ENCODE results near the gene CACNA1E.

The CACNA1E gene

DNA sequence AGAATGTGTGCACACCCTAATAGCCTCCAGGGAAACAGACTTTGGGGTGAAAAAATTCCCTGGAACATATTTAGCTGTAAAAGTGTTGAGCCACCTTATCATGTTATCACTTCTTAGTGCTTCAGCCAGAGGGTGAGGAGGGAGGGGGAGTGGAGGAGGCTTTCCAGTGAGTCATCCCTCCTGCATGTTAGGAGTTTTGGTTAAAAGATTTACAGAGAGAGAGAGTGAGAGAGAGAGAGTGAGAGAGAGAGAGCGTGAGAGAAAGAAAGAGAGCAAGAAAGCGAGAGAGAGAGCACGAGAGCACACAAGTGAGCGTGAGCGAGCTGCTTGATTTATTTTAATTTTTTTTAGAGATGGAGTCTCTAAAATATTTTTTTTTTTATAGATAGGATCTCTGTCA lies 13.5 kb upstream of the CACNA1E start:
- no peak overlapping the region for H3K27ac ChIP-seq
- TF ChIP-seq, protein P1, sequence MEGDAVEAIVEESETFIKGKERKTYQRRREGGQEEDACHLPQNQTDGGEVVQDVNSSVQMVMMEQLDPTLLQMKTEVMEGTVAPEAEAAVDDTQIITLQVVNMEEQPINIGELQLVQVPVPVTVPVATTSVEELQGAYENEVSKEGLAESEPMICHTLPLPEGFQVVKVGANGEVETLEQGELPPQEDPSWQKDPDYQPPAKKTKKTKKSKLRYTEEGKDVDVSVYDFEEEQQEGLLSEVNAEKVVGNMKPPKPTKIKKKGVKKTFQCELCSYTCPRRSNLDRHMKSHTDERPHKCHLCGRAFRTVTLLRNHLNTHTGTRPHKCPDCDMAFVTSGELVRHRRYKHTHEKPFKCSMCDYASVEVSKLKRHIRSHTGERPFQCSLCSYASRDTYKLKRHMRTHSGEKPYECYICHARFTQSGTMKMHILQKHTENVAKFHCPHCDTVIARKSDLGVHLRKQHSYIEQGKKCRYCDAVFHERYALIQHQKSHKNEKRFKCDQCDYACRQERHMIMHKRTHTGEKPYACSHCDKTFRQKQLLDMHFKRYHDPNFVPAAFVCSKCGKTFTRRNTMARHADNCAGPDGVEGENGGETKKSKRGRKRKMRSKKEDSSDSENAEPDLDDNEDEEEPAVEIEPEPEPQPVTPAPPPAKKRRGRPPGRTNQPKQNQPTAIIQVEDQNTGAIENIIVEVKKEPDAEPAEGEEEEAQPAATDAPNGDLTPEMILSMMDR (conservative IDR thresholded peaks at IDR 0.05): no peak

DNA sequence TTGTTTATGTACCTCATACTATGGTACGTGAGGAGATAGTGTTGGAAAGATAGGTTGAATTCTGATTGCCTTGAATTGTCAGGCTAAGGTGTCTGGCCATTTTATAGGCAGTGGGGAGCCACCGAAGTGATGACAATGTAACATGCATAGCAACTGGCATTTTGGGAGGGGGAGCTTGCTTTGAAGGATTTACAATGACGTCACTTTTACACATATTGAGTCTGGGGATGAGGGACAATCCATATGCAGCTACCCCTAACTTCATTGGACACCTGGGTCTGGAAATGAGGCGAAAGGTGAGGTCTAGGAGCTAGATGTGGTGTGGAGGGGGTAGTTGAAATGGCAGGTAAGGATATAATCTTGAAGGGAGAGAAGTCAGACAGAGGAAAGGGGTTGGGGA lies 7.7 kb upstream of the CACNA1E start:
- TF ChIP-seq, protein P1 (conservative IDR thresholded peaks at IDR 0.05): no peak
- H3K27ac ChIP-seq: no peak overlapping the region

DNA sequence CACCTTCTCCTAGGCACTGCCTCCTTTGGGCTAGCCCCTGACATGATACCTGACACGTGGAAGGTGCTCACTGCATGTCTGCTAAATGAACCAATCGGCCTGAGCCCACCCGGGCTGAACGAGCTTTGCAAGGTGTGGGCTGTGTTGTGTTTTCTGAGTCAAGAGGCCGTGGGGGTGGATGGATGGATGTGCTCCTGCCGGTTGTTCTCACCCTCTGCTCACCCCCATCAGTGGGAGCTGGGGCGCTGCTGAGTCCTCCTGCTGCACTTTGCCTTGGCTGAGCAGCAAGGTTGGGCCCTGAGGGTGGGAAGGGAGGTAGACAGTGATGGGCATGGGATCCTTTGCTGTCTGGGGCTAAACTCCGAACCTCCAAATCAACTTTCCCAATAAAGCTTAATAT lies 6.7 kb upstream of the CACNA1E start:
- TF ChIP-seq, protein P1 (conservative IDR thresholded peaks at IDR 0.05): no peak
- H3K27ac ChIP-seq: no peak overlapping the region

DNA sequence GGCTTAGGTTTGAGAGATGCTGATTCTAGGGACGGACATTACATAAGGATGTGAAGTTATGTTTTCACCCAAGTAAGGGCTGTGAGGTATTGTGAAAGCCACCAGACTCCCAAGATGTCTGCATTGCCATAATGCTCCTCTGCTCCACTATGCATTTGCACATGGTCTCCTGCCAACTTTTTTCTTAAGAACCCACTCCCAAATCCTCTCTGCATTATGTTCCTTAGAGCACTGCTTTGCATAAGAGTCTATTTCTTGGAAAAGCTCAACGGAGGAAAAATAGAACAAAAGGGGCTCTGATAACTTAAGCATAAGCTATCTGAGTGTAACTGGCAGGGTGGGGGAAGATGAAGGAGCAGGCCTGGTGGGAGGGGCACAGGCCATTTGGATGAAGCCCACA lies 5.0 kb upstream of the CACNA1E start:
- H3K27ac ChIP-seq: no peak overlapping the region
- TF ChIP-seq, protein P1 (conservative IDR thresholded peaks at IDR 0.05): no peak

DNA sequence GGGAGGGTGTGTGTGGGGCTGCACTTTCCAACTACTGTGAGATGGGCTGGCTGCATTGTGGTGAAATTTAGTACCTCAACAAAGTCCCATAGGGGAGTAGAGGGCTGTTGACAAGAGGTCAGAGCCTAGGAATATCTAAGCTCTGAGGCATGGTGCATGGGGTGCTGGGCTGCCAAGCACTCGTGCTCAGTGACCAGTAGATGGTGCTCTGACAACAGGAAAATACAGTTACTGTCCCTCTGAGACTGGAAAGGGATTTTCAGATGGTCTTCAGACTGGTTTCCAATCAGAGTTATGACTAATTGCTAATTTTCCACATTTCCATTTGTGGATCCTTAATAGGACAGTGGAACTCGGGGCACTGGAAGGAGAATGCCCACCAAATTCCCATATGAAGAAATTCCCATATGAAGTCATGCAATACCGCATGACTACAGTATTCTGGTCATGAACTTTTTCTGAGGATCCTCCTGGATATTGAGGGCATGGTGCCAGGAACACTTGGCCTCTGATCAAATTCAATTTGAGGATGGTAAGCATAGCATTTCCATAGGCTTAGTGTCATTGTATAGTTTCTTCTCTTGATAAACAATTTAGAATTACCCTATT lies 4.1 kb upstream of the CACNA1E start:
- no peak overlapping the region for H3K27ac ChIP-seq
- TF ChIP-seq, protein P1 (conservative IDR thresholded peaks at IDR 0.05): peak; percentile 87

DNA sequence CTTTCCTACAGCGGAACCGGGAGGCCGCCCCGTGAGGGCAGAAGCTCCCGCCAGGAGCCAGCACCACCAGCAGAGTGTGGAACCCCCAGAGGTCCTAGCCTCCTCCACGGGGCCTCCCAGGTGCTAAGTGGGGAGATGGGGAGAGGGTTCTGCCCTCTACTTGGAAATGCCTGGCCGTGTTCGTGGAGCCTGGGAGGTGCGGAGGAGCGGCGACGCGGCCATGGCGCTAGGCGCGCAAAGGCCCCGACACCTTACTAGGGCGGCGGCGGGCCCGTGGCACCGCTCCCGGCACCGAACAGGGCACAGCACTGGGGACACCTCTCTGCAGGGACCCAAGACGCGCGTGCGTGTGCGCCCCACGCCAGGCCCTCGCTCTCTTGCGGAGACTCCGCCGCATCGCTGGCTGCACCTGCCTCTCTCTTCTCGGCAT lies 1.3 kb upstream of the CACNA1E start:
- H3K27ac ChIP-seq: no peak overlapping the region
- TF ChIP-seq, protein P1 (conservative IDR thresholded peaks at IDR 0.05): no peak

DNA sequence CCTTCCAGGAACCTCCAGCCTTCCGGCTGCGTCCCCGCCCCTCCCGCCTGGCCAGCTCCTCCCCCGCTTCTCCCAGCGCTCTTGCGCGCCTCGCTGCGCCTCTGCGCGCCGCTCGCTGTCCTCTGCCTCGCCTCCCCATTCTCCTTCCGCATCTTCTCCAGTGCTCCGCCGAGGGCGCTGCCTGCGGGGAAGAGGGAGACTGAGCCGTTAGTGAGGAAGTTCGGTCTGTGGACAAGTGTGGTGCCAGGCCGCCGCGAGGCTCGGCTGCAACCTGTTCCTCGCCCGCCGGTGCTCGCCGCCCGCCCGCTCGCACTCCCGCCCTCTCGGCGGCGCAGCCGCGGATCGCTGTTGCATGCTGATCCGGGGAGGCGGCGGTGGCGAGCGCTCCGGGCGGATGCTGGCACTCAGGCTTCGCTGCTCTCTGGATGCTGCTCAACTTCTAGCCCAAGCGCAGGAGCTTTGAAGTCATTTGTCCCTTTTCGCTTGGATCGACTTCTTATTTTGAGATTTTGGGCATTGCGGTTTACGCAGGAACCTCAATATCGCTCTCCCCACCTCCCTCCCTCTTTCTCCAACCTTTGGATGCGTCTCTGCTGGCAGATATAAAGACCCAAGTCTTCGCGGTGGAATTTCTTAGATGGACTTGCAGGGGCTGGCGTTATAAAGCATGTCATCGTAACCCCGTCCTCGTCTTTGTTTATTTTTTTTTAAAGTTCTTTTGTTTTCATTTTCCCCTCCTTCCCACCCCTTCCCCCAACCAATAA lies 614 bp upstream of the CACNA1E start:
- no peak overlapping the region for H3K27ac ChIP-seq
- TF ChIP-seq, protein P1 (conservative IDR thresholded peaks at IDR 0.05): no peak; the same call in 1 of the 2 replicates

Data from VCaP (cell line).